ENCODE measurements around the gene TM9SF1. TPM values are rescaled to one million over a fixed set of nuclear protein-coding genes. Genes with fewer than 3 reads are reported as not detected.
A peak's percentile ranks its signal among the peaks of the same experiment; 100 is the strongest.

TM9SF1 gene
- total and polyA plus RNA-seq, 2 of the 13 experiments (the other 11 are each of a cell fraction or from before 2014, with no cell fraction given) = 83.2 to 110 TPM

- TF ChIP-seq AKNA (CRISPR knock-in tag; IDR thresholded peaks at IDR 0.05; ENCODE audit: borderline replicate concordance) (no peak), KDM5B (CRISPR knock-in tag; IDR thresholded peaks at IDR 0.05; ENCODE audit: borderline replicate concordance) (peak; percentile 92), SRF (IDR thresholded peaks at IDR 0.05; ENCODE audit: low read depth, low read length) (peak; percentile 38; the same call in 1 of the 2 replicates), ZNF337 (CRISPR knock-in tag; IDR thresholded peaks at IDR 0.05; ENCODE audit: borderline replicate concordance, low read depth) (peak; percentile 98; the same call in 1 of the 2 replicates), SP140L (CRISPR knock-in tag; IDR thresholded peaks at IDR 0.05; ENCODE audit: borderline replicate concordance) (no peak), ZNF180 (CRISPR knock-in tag; IDR thresholded peaks at IDR 0.05; ENCODE audit: borderline replicate concordance, low read depth) (no peak; the same call in 1 of the 2 replicates), TRAFD1 (CRISPR knock-in tag; IDR thresholded peaks at IDR 0.05; ENCODE audit: borderline replicate concordance) (no peak), IRF1 (CRISPR knock-in tag; IDR thresholded peaks at IDR 0.05; ENCODE audit: low read depth) (no peak; the same call in 1 of the 2 replicates), GRHL1 (CRISPR knock-in tag; conservative IDR thresholded peaks at IDR 0.05) (no peak), THAP9 (CRISPR knock-in tag; IDR thresholded peaks at IDR 0.05; ENCODE audit: borderline replicate concordance) (peak; percentile 85; the same call in 1 of the 2 replicates), CEBPB (IDR thresholded peaks at IDR 0.05; ENCODE audit: borderline replicate concordance, low read depth, low read length) (peak; percentile 43; the same call in 1 of the 2 replicates), ARHGAP35 (CRISPR knock-in tag; IDR thresholded peaks at IDR 0.05; ENCODE audit: borderline replicate concordance) (no peak; the same call in 1 of the 2 replicates), KLF12 (CRISPR knock-in tag; IDR thresholded peaks at IDR 0.05; ENCODE audit: borderline replicate concordance) (no peak; the same call in 1 of the 2 replicates), TSC22D2 (CRISPR knock-in tag; IDR thresholded peaks at IDR 0.05; ENCODE audit: borderline replicate concordance) (no peak; the same call in none of the 2 replicates), CBX1 (IDR thresholded peaks at IDR 0.05; ENCODE audit: low read depth) (peak; percentile 4)
Measured at GRCh38 chr14:24232121-24232644, 36.9 kb upstream of the TM9SF1 start, which contains the start of gene NEDD8 (continued).
